ENCODE measurements around the gene CSF3R. TPM values are rescaled to one million over a fixed set of nuclear protein-coding genes. Genes with fewer than 3 reads are reported as not detected.

CSF3R gene
- total RNA-seq, 1 donor from 2014 or later = not detected

GRCh38 chr1:36528361-36529349, 45.9 kb upstream of the CSF3R start:
- no peak for DNase-seq

GRCh38 chr1:36525166-36525565, 42.5 kb upstream of the CSF3R start:
- no peak overlapping the region for H3K4me3 Mint-ChIP-seq (ENCODE audit: unreplicated experiment)

More at GRCh38 chr1:36528361-36529349, 45.9 kb upstream of the CSF3R start:
- Mint-ChIP-seq H3K4me1 (ENCODE audit: low read depth, unreplicated experiment) (peaks cover 13% of the 10 kb centered on the region), H3K4me3 (ENCODE audit: unreplicated experiment) (no peak overlapping the region), H3K27ac (ENCODE audit: unreplicated experiment) (no peak overlapping the region), H3K9me3 (ENCODE audit: unreplicated experiment) (no peaks in the 10 kb centered on the region), H3K27me3 (ENCODE audit: unreplicated experiment) (peaks cover 5% of the 10 kb centered on the region), H3K36me3 (ENCODE audit: unreplicated experiment) (no peaks in the 10 kb centered on the region)
- no peak for TF ChIP-seq CTCF (IDR thresholded peaks at IDR 0.05; ENCODE audit: partially characterized antibody, unreplicated experiment)

GRCh38 chr1:36524359-36525062, 41.8 kb upstream of the CSF3R start:
- Mint-ChIP-seq H3K36me3 (ENCODE audit: unreplicated experiment) (no peaks in the 10 kb centered on the region), H3K27me3 (ENCODE audit: unreplicated experiment) (peaks cover 6% of the 10 kb centered on the region), H3K4me3 (ENCODE audit: unreplicated experiment) (no peak overlapping the region), H3K9me3 (ENCODE audit: unreplicated experiment) (peaks cover 4% of the 10 kb centered on the region), H3K27ac (ENCODE audit: unreplicated experiment) (no peak overlapping the region), H3K4me1 (ENCODE audit: low read depth, unreplicated experiment) (peaks cover 32% of the 10 kb centered on the region)
- DNase-seq = no peak
- no peak for TF ChIP-seq CTCF (IDR thresholded peaks at IDR 0.05; ENCODE audit: partially characterized antibody, unreplicated experiment)

More at GRCh38 chr1:36525166-36525565, 42.5 kb upstream of the CSF3R start:
- peaks cover 7% of the 10 kb centered on the region for H3K27me3 Mint-ChIP-seq (ENCODE audit: unreplicated experiment)
- no peak overlapping the region for H3K27ac Mint-ChIP-seq (ENCODE audit: unreplicated experiment)
- no peak for DNase-seq
- no peak for TF ChIP-seq CTCF (IDR thresholded peaks at IDR 0.05; ENCODE audit: partially characterized antibody, unreplicated experiment)
- H3K9me3 Mint-ChIP-seq (ENCODE audit: unreplicated experiment) = peaks cover 4% of the 10 kb centered on the region
- no peaks in the 10 kb centered on the region for H3K36me3 Mint-ChIP-seq (ENCODE audit: unreplicated experiment)
- H3K4me1 Mint-ChIP-seq (ENCODE audit: low read depth, unreplicated experiment) = peaks cover 26% of the 10 kb centered on the region

GRCh38 chr1:36523850-36524249, 41.1 kb upstream of the CSF3R start:
- Mint-ChIP-seq H3K4me1 (ENCODE audit: low read depth, unreplicated experiment) (peaks cover 37% of the 10 kb centered on the region), H3K27me3 (ENCODE audit: unreplicated experiment) (peaks cover 6% of the 10 kb centered on the region), H3K27ac (ENCODE audit: unreplicated experiment) (peak overlapping the region; percentile 34), H3K4me3 (ENCODE audit: unreplicated experiment) (no peak overlapping the region), H3K9me3 (ENCODE audit: unreplicated experiment) (peaks cover 4% of the 10 kb centered on the region), H3K36me3 (ENCODE audit: unreplicated experiment) (no peaks in the 10 kb centered on the region)
- no peak for TF ChIP-seq CTCF (IDR thresholded peaks at IDR 0.05; ENCODE audit: partially characterized antibody, unreplicated experiment)
- DNase-seq = no peak

GRCh38 chr1:36523230-36523495, 40.5 kb upstream of the CSF3R start:
- H3K36me3 Mint-ChIP-seq (ENCODE audit: unreplicated experiment) = no peaks in the 10 kb centered on the region
- H3K27me3 Mint-ChIP-seq (ENCODE audit: unreplicated experiment) = peaks cover 4% of the 10 kb centered on the region
- peaks cover 38% of the 10 kb centered on the region for H3K4me1 Mint-ChIP-seq (ENCODE audit: low read depth, unreplicated experiment)
- H3K27ac Mint-ChIP-seq (ENCODE audit: unreplicated experiment) = peak overlapping the region; percentile 48
- no peak for DNase-seq
- peaks cover 4% of the 10 kb centered on the region for H3K9me3 Mint-ChIP-seq (ENCODE audit: unreplicated experiment)
- no peak overlapping the region for H3K4me3 Mint-ChIP-seq (ENCODE audit: unreplicated experiment)
- TF ChIP-seq CTCF (IDR thresholded peaks at IDR 0.05; ENCODE audit: partially characterized antibody, unreplicated experiment) = no peak

Measured in glutamatergic neuron (in vitro differentiated cells).